ENCODE results near the gene DCST2. TPM values are rescaled to one million over a fixed set of nuclear protein-coding genes. Genes with fewer than 3 reads are reported as not detected.

The DCST2 gene
- total and polyA plus RNA-seq, 9 of the 15 experiments (the other 6 are each of a cell fraction or from before 2014, with no cell fraction given), result 0.09 to 0.49 (median 0.11) TPM; not detected in 3

DNA sequence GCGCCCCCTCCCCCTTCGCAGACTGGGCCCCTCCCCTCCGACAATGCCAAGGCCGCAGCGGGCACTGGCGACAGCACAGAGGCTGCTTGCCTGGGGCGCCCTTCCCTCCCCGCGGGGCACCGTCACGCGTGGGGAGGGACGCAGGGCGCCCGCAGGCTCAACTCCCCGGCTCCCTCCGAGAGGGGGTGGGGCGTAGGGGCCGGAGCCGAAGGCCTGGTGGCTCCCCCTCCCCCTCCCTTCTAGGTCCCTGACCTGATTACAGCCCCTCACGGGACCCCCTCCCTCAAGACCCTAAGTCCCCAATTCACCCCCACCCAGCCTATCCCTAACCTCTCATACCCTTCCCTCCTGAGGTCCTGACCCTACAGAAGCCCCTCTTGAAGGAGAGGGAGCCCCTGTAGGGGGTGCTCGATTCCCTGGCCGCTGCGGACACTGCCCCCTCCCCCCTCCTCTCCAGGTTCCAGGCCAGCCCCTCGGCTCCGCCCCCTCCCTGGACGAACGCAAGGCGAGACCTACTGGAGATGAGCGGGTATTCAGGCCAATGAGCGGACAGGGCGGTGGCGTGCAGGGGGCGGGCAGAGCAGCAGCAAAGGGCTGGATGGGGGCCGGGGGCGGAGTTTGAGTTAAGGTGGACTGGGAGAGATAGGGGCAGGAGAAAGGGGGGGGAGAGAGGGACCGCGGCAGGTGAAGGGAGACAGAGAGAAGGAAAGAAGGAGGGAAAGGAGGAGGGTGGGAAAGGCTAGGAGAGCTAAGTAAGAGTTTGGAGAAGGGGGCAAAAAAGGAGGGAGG, 31.7 kb downstream of the DCST2 start (continued):
- TF ChIP-seq, protein P1, sequence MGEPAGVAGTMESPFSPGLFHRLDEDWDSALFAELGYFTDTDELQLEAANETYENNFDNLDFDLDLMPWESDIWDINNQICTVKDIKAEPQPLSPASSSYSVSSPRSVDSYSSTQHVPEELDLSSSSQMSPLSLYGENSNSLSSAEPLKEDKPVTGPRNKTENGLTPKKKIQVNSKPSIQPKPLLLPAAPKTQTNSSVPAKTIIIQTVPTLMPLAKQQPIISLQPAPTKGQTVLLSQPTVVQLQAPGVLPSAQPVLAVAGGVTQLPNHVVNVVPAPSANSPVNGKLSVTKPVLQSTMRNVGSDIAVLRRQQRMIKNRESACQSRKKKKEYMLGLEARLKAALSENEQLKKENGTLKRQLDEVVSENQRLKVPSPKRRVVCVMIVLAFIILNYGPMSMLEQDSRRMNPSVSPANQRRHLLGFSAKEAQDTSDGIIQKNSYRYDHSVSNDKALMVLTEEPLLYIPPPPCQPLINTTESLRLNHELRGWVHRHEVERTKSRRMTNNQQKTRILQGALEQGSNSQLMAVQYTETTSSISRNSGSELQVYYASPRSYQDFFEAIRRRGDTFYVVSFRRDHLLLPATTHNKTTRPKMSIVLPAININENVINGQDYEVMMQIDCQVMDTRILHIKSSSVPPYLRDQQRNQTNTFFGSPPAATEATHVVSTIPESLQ (CRISPR knock-in tag; IDR thresholded peaks at IDR 0.05), result no peak
- TF ChIP-seq ARID2 (IDR thresholded peaks at IDR 0.05) (no peak), YBX1 (IDR thresholded peaks at IDR 0.05) (no peak), ZNF274 (IDR thresholded peaks at IDR 0.05; ENCODE audit: borderline replicate concordance, low read depth, low read length) (no peak), PML (IDR thresholded peaks at IDR 0.05; ENCODE audit: low read length) (no peak), NFE2 (IDR thresholded peaks at IDR 0.05; ENCODE audit: low read depth) (no peak), MAX (CRISPR knock-in tag; IDR thresholded peaks at IDR 0.05) (no peak), ZNF717 (CRISPR knock-in tag; IDR thresholded peaks at IDR 0.05) (no peak)
- TF ChIP-seq, protein P2, sequence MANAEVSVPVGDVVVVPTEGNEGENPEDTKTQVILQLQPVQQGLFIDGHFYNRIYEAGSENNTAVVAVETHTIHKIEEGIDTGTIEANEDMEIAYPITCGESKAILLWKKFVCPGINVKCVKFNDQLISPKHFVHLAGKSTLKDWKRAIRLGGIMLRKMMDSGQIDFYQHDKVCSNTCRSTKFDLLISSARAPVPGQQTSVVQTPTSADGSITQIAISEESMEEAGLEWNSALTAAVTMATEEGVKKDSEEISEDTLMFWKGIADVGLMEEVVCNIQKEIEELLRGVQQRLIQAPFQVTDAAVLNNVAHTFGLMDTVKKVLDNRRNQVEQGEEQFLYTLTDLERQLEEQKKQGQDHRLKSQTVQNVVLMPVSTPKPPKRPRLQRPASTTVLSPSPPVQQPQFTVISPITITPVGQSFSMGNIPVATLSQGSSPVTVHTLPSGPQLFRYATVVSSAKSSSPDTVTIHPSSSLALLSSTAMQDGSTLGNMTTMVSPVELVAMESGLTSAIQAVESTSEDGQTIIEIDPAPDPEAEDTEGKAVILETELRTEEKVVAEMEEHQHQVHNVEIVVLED (CRISPR knock-in tag; IDR thresholded peaks at IDR 0.05), result 0 out of 2 replicates have a peak, but pooled peaks have one; percentile 10

Measured in K562 (cell line).